DOHH2 (cell line): ENCODE measurements around the gene ANO4.
A peak's percentile ranks its signal among the peaks of the same experiment; 100 is the strongest.
"Not testable (repeated sequence)": the region's sequence is repeated elsewhere in the genome, so short reads cannot be mapped to it uniquely, and the experiment has no call there.

Experiments used
- H3F3A ChIP-seq: fragments of 200-600 bp; sonication (generic), shearing (Covaris generic); 2 replicates; pipeline ENCODE4 v1.6.0; 2016; ENCODE audit warnings: antibody characterized with exemption, mild to moderate bottlenecking; ENCODE audit not compliant: control insufficient read depth, insufficient read depth
- H3K27ac ChIP-seq: fragments of 200-600 bp; sonication (generic); 2 replicates; pipeline ENCODE4 v1.5.1; 2014; ENCODE audit warnings: low read depth, mild to moderate bottlenecking, low read length, moderate library complexity
- H3K27me3 ChIP-seq: fragments of 200-600 bp; sonication (generic); 2 replicates; pipeline ENCODE4 v1.6.1; 2014; ENCODE audit warnings: mild to moderate bottlenecking, low read length, mixed read lengths; ENCODE audit not compliant: control insufficient read depth
- H3K36me3 ChIP-seq: fragments of 200-600 bp; sonication (generic); 2 replicates; pipeline ENCODE4 v1.6.1; 2014; ENCODE audit warnings: mild to moderate bottlenecking, low read length, moderate library complexity, mixed read lengths; ENCODE audit not compliant: control insufficient read depth
- H3K4me1 ChIP-seq: fragments of 200-600 bp; sonication (generic); 2 replicates; pipeline ENCODE4 v1.6.1; 2014; ENCODE audit warnings: mild to moderate bottlenecking, low read length, mixed read lengths; ENCODE audit not compliant: control insufficient read depth
- H3K4me2 ChIP-seq: fragments of 200-600 bp; sonication (generic); 2 replicates; pipeline ENCODE4 v1.6.0; 2014; ENCODE audit warnings: mild to moderate bottlenecking, low read length, moderate library complexity
- H3K4me3 ChIP-seq: fragments of 200-600 bp; sonication (generic); 2 replicates; pipeline ENCODE4 v1.5.1; 2014; ENCODE audit warnings: mild to moderate bottlenecking, low read length, mixed read lengths
- H3K79me2 ChIP-seq: fragments of 200-600 bp; sonication (generic); 2 replicates; pipeline ENCODE4 v1.6.1; 2014; ENCODE audit warnings: mild to moderate bottlenecking, low read length, mixed read lengths; ENCODE audit not compliant: control insufficient read depth
- H3K9me2 ChIP-seq: fragments of 200-600 bp; sonication (generic); replicated peaks from 2 replicates; pipeline ENCODE4 v1.6.1; 2014; ENCODE audit warnings: mild to moderate bottlenecking, low read length, mixed read lengths; ENCODE audit not compliant: control insufficient read depth
- H3K9me3 ChIP-seq: fragments of 200-600 bp; sonication (generic); 2 replicates; pipeline ENCODE4 v1.6.1; 2014; ENCODE audit warnings: antibody characterized with exemption, low read length, mixed read lengths; ENCODE audit not compliant: control insufficient read depth, insufficient read depth
- H4K20me1 ChIP-seq: fragments of 200-600 bp; sonication (generic); 2 replicates; pipeline ENCODE4 v1.6.0; 2014; ENCODE audit warnings: low read depth, mild to moderate bottlenecking, antibody characterized with exemption, low read length, moderate library complexity; ENCODE audit not compliant: control insufficient read depth, insufficient read depth
- EZH2phosphoT487 ChIP-seq: fragments of 200-600 bp; sonication (generic); IDR thresholded peaks from 2 replicates; pipeline ENCODE4 v1.6.1; 2017; ENCODE audit warnings: borderline replicate concordance, mild to moderate bottlenecking, antibody characterized with exemption, low read length, moderate library complexity, mixed read lengths
- TF ChIP-seq, protein P1 (sequence below): fragments of 200-600 bp; sonication (generic); IDR thresholded peaks from one replicate; pipeline ENCODE4 v1.5.1; 2014; ENCODE audit warnings: antibody characterized with exemption, mild to moderate bottlenecking, low read depth, low read length; ENCODE audit not compliant: poor library complexity, severe bottlenecking

ANO4 gene

DNA sequence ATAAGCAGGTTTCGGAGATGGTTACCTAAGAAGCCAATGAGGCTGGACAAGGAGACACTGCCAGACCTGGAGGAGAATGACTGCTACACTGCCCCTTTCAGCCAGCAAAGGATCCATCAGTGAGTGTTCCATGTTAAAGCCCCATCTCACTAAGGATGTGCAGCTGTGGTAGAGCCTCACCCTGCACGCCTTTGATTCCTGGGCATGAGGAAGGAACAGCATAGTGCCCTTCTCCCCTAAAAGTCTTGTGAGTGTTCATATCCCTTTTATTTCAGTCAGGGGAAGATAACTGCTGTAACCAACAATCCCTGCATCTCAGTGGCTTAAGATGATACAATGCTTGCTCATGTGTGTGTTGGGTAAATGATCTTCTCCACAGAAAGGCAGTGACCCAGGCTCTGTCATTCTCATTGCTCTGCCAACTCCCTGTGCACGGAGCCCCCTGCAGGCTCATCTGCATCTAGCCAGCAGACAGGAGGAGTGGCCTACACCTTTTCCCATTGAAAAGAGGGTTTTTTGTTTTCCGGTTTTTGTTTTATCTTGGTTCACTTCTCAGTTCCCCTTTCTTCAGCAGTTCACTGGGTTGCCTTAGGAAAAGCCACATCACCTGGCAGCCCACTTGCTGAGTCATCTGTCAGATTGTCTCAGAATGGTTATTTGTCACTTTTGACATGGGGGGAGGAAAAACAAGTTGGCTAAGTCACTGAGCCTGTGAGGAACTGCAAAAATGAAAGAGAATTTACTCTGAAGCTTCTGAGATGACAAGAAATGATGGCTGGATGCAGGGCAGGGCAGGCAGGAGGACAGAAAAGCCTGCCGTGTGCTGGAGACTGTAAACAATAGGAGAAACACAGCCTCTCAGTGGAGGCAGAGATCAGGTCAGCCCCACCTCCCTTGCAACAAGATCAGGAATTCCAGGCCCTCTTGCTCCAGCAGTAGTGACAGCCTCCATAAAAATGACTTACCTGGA is 193.3 kb downstream of the ANO4 start:
- Histone ChIP-seq H3K36me3 (no peaks in the 10 kb centered on the region), H3K4me3 (no peak overlapping the region), H3K4me1 (peaks cover 5% of the 10 kb centered on the region), H3K27me3 (no peaks in the 10 kb centered on the region), H4K20me1 (no peaks in the 10 kb centered on the region), H3K9me3 (no peaks in the 10 kb centered on the region), H3K79me2 (no peaks in the 10 kb centered on the region), H3K27ac (no peak overlapping the region), H3F3A (no peaks in the 10 kb centered on the region), H3K9me2 (no peaks in the 10 kb centered on the region), H3K4me2 (no peak overlapping the region)
- TF ChIP-seq, protein P1, sequence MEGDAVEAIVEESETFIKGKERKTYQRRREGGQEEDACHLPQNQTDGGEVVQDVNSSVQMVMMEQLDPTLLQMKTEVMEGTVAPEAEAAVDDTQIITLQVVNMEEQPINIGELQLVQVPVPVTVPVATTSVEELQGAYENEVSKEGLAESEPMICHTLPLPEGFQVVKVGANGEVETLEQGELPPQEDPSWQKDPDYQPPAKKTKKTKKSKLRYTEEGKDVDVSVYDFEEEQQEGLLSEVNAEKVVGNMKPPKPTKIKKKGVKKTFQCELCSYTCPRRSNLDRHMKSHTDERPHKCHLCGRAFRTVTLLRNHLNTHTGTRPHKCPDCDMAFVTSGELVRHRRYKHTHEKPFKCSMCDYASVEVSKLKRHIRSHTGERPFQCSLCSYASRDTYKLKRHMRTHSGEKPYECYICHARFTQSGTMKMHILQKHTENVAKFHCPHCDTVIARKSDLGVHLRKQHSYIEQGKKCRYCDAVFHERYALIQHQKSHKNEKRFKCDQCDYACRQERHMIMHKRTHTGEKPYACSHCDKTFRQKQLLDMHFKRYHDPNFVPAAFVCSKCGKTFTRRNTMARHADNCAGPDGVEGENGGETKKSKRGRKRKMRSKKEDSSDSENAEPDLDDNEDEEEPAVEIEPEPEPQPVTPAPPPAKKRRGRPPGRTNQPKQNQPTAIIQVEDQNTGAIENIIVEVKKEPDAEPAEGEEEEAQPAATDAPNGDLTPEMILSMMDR, result peak; percentile 65
- no peak for TF ChIP-seq EZH2phosphoT487

DNA sequence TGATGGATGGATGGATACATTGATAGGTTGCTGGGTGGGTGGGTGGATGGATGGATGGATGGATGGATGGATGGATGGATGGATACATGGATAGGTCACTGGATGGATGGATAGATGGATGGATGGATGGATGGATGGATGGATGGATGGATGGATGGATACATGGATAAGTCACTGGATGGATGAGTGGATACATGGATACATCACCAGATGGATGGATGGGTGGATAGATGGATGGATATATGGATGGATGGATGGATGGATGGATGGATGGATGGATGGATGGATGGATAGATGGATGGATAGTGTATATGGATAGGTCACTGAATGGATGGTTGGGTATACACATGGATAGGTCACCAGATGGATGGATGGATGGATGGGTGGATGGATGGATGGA is 194.9 kb downstream of the ANO4 start:
- H3F3A ChIP-seq, H3K27ac ChIP-seq, H3K27me3 ChIP-seq: not testable (repeated sequence)

DNA sequence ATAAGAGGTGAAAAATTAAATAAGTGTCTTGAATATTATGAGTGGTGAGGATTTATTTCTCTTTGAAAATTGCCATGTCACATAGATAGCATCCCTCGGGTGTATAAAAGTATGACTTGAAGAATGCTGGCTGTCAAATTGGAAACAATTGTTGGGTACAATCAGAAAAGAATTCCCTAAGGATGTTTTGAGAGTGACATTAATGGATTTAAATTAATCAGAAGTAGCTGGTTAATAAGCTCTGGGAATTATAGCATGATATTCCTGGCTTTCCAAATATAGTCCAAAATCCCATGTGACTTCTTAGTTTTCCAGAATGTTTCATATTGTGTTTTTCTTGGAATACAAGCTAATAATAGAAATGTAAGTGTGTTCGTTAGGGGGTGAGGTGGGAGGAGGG is 196.5 kb downstream of the ANO4 start:
- H3K4me3 ChIP-seq, result no peak overlapping the region
- H3K79me2 ChIP-seq, result no peaks in the 10 kb centered on the region
- no peak overlapping the region for H3K4me2 ChIP-seq
- H3K9me2 ChIP-seq, result no peaks in the 10 kb centered on the region
- H3K4me1 ChIP-seq, result peaks cover 5% of the 10 kb centered on the region
- H3K27me3 ChIP-seq, result no peaks in the 10 kb centered on the region
- H3F3A ChIP-seq, result no peaks in the 10 kb centered on the region
- TF ChIP-seq, protein P1, result no peak
- TF ChIP-seq EZH2phosphoT487, result no peak
- no peaks in the 10 kb centered on the region for H3K9me3 ChIP-seq
- H3K36me3 ChIP-seq, result no peaks in the 10 kb centered on the region
- no peak overlapping the region for H3K27ac ChIP-seq
- no peaks in the 10 kb centered on the region for H4K20me1 ChIP-seq

More for the DNA sequence above, 194.9 kb downstream of the ANO4 start:
- H3K4me3 ChIP-seq, H3K9me3 ChIP-seq, H3K79me2 ChIP-seq, H3K4me1 ChIP-seq, H3K4me2 ChIP-seq, H3K9me2 ChIP-seq, H3K36me3 ChIP-seq, H4K20me1 ChIP-seq: not testable (repeated sequence)

DNA sequence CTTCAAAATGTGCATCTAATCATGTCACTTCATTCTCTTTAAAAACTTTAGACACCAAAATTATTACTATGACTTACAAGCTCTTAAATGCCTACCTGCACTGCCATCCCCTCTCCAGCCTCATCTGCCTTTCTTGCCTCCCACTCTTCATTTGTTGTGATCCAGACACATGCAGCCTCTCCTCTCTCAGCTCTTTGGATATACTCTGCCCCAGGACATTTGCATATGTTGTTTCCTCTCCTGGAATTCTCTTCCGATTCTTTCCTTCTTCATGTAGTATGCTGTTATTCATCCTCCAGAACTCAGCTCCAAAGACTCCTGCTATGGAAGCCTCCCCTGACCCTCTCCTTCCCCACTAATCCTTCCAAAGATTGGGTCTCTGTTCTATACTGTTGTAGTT is 197.6 kb downstream of the ANO4 start:
- H3K4me1 ChIP-seq, result peaks cover 5% of the 10 kb centered on the region
- TF ChIP-seq, protein P1, result no peak
- no peak for TF ChIP-seq EZH2phosphoT487

More for the DNA sequence above, 197.6 kb downstream of the ANO4 start:
- H3K27me3 ChIP-seq, result no peaks in the 10 kb centered on the region
- no peaks in the 10 kb centered on the region for H3K9me3 ChIP-seq
- H3K9me2 ChIP-seq, result no peaks in the 10 kb centered on the region
- no peaks in the 10 kb centered on the region for H4K20me1 ChIP-seq
- H3F3A ChIP-seq, result no peaks in the 10 kb centered on the region
- no peaks in the 10 kb centered on the region for H3K79me2 ChIP-seq
- H3K36me3 ChIP-seq, result no peaks in the 10 kb centered on the region
- H3K4me2 ChIP-seq, result no peak overlapping the region
- H3K27ac ChIP-seq, result no peak overlapping the region
- no peak overlapping the region for H3K4me3 ChIP-seq
